Vein endothelial cell (primary cell): ENCODE results near the gene COL8A2. TPM values are rescaled to one million over a fixed set of nuclear protein-coding genes. Genes with fewer than 3 reads are reported as not detected.

ENCODE experiments used
- total RNA-seq: library from RNA; depleted of rRNA; stranded (reverse); fragments of >200 nt; gene quantifications from 2 replicates; pipeline ENCODE4 v1.2.3, GENCODE V29; 2012

The COL8A2 gene
- 2.4 and 2.6 TPM in 2 replicates for total RNA-seq

GRCh38 chr1:36125129-36125991 is at the start of gene COL8A2:
Gene COL8A2, minus strand, starts transcription at chr1:36125222. Its CDS starts 24,980 bp downstream, at chr1:36100242.

GRCh38 chr1:36155408-36156328 is 30.6 kb upstream of the COL8A2 start, which contains the start of gene MAP7D1:
Gene MAP7D1, plus strand, starts transcription at chr1:36156160. Its CDS starts 258 bp downstream, at chr1:36156418.

GRCh38 chr1:36149237-36149972 is 24.4 kb upstream of the COL8A2 start, which contains the start of gene TRAPPC3:
Gene TRAPPC3, minus strand, starts transcription at chr1:36149486. Its CDS starts 108 bp downstream, at chr1:36149378.

GRCh38 chr1:36088577-36089392 is 36.2 kb downstream of the COL8A2 start, which contains the start of gene ADPRS:
Gene ADPRS, plus strand, starts transcription at chr1:36088892. Its CDS starts 13 bp downstream, at chr1:36088905.

GRCh38 chr1:36083635-36084496 is 41.2 kb downstream of the COL8A2 start, which contains the start of gene TEKT2:
Gene TEKT2, plus strand, starts transcription at chr1:36084094. Its CDS starts 828 bp downstream, at chr1:36084922.

Other genes starting within 250 kb of the COL8A2 start
- gene AGO1, start 242.0 kb downstream of the COL8A2 start, total RNA-seq = 31.0 and 32.3 TPM in 2 replicates
- 12.1 and 16.1 TPM in 2 replicates for gene AGO3, start 194.1 kb downstream of the COL8A2 start, total RNA-seq
- gene TEKT2, start 41.1 kb downstream of the COL8A2 start, total RNA-seq = 0.10 and 0.33 TPM in 2 replicates
- gene ADPRS, start 36.3 kb downstream of the COL8A2 start, total RNA-seq = 25.7 and 33.6 TPM in 2 replicates
- gene TRAPPC3, start 24.3 kb upstream of the COL8A2 start, total RNA-seq = 96.0 and 99.6 TPM in 2 replicates
- 188 and 205 TPM in 2 replicates for gene MAP7D1, start 30.9 kb upstream of the COL8A2 start, total RNA-seq
- 170 and 183 TPM in 2 replicates for gene THRAP3, start 99.2 kb upstream of the COL8A2 start, total RNA-seq
- 2.2 and 3.3 TPM in 2 replicates for gene SH3D21, start 181.1 kb upstream of the COL8A2 start, total RNA-seq
- 101 and 165 TPM in 2 replicates for gene EVA1B, start 198.4 kb upstream of the COL8A2 start, total RNA-seq